HCT116 (cell line): Measurements from ENCODE around the gene CHD1.

ENCODE experiments used
- CEBPB ChIP-seq: IDR thresholded peaks from 2 replicates; pipeline ENCODE4 v1.6.1; 2012; ENCODE audit warnings: low read depth
- EZH2phosphoT487 ChIP-seq: fragments of 200-600 bp; IDR thresholded peaks from 2 replicates; pipeline ENCODE4 v1.6.1; 2018; ENCODE audit warnings: antibody characterized with exemption, borderline replicate concordance
- JUND ChIP-seq: IDR thresholded peaks from 2 replicates; pipeline ENCODE4 v1.6.1; 2012
- MAX ChIP-seq: IDR thresholded peaks from 2 replicates; pipeline ENCODE4 v1.6.1; 2012
- POLR2A ChIP-seq: IDR thresholded peaks from 2 replicates; pipeline ENCODE4 v1.7.0; 2011; ENCODE audit warnings: borderline replicate concordance; ENCODE audit not compliant: insufficient read depth, insufficient read length; ENCODE audit errors: extremely low read depth
- POLR2AphosphoS5 ChIP-seq: IDR thresholded peaks from 2 replicates; pipeline ENCODE4 v1.6.1; 2011; ENCODE audit warnings: mild to moderate bottlenecking, low read depth, low read length, moderate library complexity
- REST ChIP-seq: IDR thresholded peaks from 2 replicates; pipeline ENCODE4 v1.6.1; 2012; ENCODE audit warnings: low read depth
- SIN3A ChIP-seq: IDR thresholded peaks from 2 replicates; pipeline ENCODE4 v1.6.1; 2012; ENCODE audit warnings: low read depth
- TCF7L2 ChIP-seq: IDR thresholded peaks from 2 replicates; pipeline ENCODE4 v1.7.0; 2011; ENCODE audit warnings: borderline replicate concordance, inconsistent platforms; ENCODE audit not compliant: insufficient read depth, insufficient read length; ENCODE audit errors: extremely low read depth
- YY1 ChIP-seq: IDR thresholded peaks from 2 replicates; pipeline ENCODE4 v1.6.1; 2011; ENCODE audit warnings: low read length, low read depth, moderate library complexity, mild to moderate bottlenecking; ENCODE audit not compliant: insufficient replicate concordance; ENCODE audit errors: extremely low read depth
- ZFX ChIP-seq: fragments of 450-650 bp; IDR thresholded peaks from 2 replicates; pipeline ENCODE4 v1.6.1; 2017
- TF ChIP-seq, protein P1 (sequence below), 3 experiments: fragments of 200-600 bp in 1 of 3; sonication (generic) in 1 of 3; IDR thresholded peaks in 2 of 3; conservative IDR thresholded peaks in 1 of 3; 2 replicates each; pipeline ENCODE4 v1.5.1; 2012 to 2017; ENCODE audit warnings: low read depth in 2 of 3, low read length in 2 of 3, antibody characterized with exemption in 1 of 3, borderline replicate concordance in 1 of 3, control low read depth in 1 of 3, mild to moderate bottlenecking in 1 of 3, mixed read lengths in 1 of 3, mixed run types in 1 of 3, moderate library complexity in 1 of 3; ENCODE audit not compliant: insufficient read depth in 1 of 3

GRCh38 chr5:98905857-98906688 is 22.7 kb downstream of the CHD1 start:
- TF ChIP-seq, protein P1, sequence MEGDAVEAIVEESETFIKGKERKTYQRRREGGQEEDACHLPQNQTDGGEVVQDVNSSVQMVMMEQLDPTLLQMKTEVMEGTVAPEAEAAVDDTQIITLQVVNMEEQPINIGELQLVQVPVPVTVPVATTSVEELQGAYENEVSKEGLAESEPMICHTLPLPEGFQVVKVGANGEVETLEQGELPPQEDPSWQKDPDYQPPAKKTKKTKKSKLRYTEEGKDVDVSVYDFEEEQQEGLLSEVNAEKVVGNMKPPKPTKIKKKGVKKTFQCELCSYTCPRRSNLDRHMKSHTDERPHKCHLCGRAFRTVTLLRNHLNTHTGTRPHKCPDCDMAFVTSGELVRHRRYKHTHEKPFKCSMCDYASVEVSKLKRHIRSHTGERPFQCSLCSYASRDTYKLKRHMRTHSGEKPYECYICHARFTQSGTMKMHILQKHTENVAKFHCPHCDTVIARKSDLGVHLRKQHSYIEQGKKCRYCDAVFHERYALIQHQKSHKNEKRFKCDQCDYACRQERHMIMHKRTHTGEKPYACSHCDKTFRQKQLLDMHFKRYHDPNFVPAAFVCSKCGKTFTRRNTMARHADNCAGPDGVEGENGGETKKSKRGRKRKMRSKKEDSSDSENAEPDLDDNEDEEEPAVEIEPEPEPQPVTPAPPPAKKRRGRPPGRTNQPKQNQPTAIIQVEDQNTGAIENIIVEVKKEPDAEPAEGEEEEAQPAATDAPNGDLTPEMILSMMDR (IDR thresholded peaks at IDR 0.05 in 2 of 3, conservative IDR thresholded peaks at IDR 0.05 in 1 of 3; ENCODE audit: borderline replicate concordance in 1 of 3, insufficient read depth in 1 of 3, low read depth in 2 of 3, low read length in 2 of 3): peak; percentile 43 to 77 (median 54); a peak in 4 of 6 replicates
- TF ChIP-seq POLR2A: no peak
- no peak for TF ChIP-seq ZFX
- TF ChIP-seq YY1: no peak
- TF ChIP-seq POLR2AphosphoS5: no peak
- no peak for TF ChIP-seq JUND
- TF ChIP-seq REST: no peak
- no peak for TF ChIP-seq MAX
- TF ChIP-seq EZH2phosphoT487: no peak
- no peak for TF ChIP-seq SIN3A
- TF ChIP-seq CEBPB: peak; percentile 14; the same call in 1 of the 2 replicates
- TF ChIP-seq TCF7L2: no peak
